Epithelial cell of proximal tubule (primary cell): ENCODE measurements around the gene RASEF. TPM values are rescaled to one million over a fixed set of nuclear protein-coding genes. Genes with fewer than 3 reads are reported as not detected.

ENCODE experiments used
- DNase-seq: peaks from one replicate; pipeline ENCODE4 v3.0.0-alpha.2; 2011; ENCODE audit warnings: low read depth
- H3K4me3 ChIP-seq: 2 replicates; pipeline ENCODE4 v1.5.1; 2011; ENCODE audit warnings: low read depth, mild to moderate bottlenecking, low read length
- CTCF ChIP-seq: conservative IDR thresholded peaks from 2 replicates; pipeline ENCODE4 v1.5.1; 2012; ENCODE audit warnings: low read depth, mild to moderate bottlenecking, low read length
- total RNA-seq: library from RNA; depleted of rRNA; stranded (reverse); fragments of >200 nt; gene quantifications from 2 replicates; pipeline ENCODE4 v1.2.3, GENCODE V29; 2015

Gene RASEF
- total RNA-seq, 1 donor from 2014 or later: 11.6 TPM

- TF ChIP-seq CTCF: no peak
Observed at GRCh38 chr9:82975176-82975575, 87.8 kb downstream of the RASEF start.

GRCh38 chr9:82972446-82972845 is 90.5 kb downstream of the RASEF start:
- no peak for DNase-seq
- no peak for TF ChIP-seq CTCF
- no peak overlapping the region for H3K4me3 ChIP-seq

More at GRCh38 chr9:82975176-82975575, 87.8 kb downstream of the RASEF start:
- DNase-seq: no peak
- no peak overlapping the region for H3K4me3 ChIP-seq

GRCh38 chr9:82970359-82970758 is 92.6 kb downstream of the RASEF start:
- no peak overlapping the region for H3K4me3 ChIP-seq
- TF ChIP-seq CTCF: no peak
- no peak for DNase-seq

GRCh38 chr9:82969291-82969690 is 93.7 kb downstream of the RASEF start:
- TF ChIP-seq CTCF: no peak
- no peak for DNase-seq

GRCh38 chr9:82968816-82969215 is 94.1 kb downstream of the RASEF start:
- H3K4me3 ChIP-seq: no peak overlapping the region
- DNase-seq: no peak
- no peak for TF ChIP-seq CTCF

More at GRCh38 chr9:82969291-82969690, 93.7 kb downstream of the RASEF start:
- no peak overlapping the region for H3K4me3 ChIP-seq

GRCh38 chr9:82968388-82968787 is 94.6 kb downstream of the RASEF start:
- no peak for DNase-seq
- H3K4me3 ChIP-seq: no peak overlapping the region
- TF ChIP-seq CTCF: no peak

- no peak for DNase-seq
- TF ChIP-seq CTCF: peak; percentile 97
- no peak overlapping the region for H3K4me3 ChIP-seq
Observed at GRCh38 chr9:82961504-82962125, 101.3 kb downstream of the RASEF start.
